Activated CD8-positive, alpha-beta T cell treated with anti-CD3 and anti-CD28 coated beads for 36 hours (primary cell): Measurements from ENCODE around the gene PHF23. TPM values are rescaled to one million over a fixed set of nuclear protein-coding genes. Genes with fewer than 3 reads are reported as not detected.

ENCODE experiments used
- ATAC-seq: fragments of 200-7000 bp; cut with Tn5 transposase; one replicate; pipeline ENCODE4 v1.10.0; 2021; ENCODE audit warnings: mild to moderate bottlenecking, moderate library complexity
- CTCF ChIA-PET: fragments of 350-600 bp; sonication (Branson Sonifier 250); formaldehyde crosslinking; loops from one replicate; lab custom pipeline; 2021; ENCODE audit warnings: antibody characterized with exemption; lab: Charles Lee
- POLR2A ChIA-PET: fragments of 350-600 bp; sonication (Branson Sonifier 250); formaldehyde crosslinking; loops from one replicate; lab custom pipeline; 2021; ENCODE audit warnings: antibody characterized with exemption; lab: Charles Lee
- DNase-seq: peaks from one replicate; pipeline ENCODE4 v3.0.0-alpha.2; 2020
- H3K27ac Mint-ChIP-seq: one replicate; pipeline ENCODE4 v1.8.0; 2021; ENCODE audit warnings: mild to moderate bottlenecking, mixed read lengths
- H3K27me3 Mint-ChIP-seq: one replicate; pipeline ENCODE4 v1.8.0; 2021; ENCODE audit warnings: mixed read lengths
- H3K36me3 Mint-ChIP-seq: one replicate; pipeline ENCODE4 v1.8.0; 2021; ENCODE audit warnings: low read depth, mixed read lengths
- H3K4me1 Mint-ChIP-seq: one replicate; pipeline ENCODE4 v1.8.0; 2021; ENCODE audit warnings: low read depth, mixed read lengths
- H3K4me3 Mint-ChIP-seq: one replicate; pipeline ENCODE4 v1.8.0; 2021; ENCODE audit warnings: mild to moderate bottlenecking, moderate library complexity, mixed read lengths
- H3K9me3 Mint-ChIP-seq: one replicate; pipeline ENCODE4 v1.8.0; 2021; ENCODE audit warnings: mixed read lengths
- CTCF ChIP-seq: fragments of 200-600 bp; IDR thresholded peaks from one replicate; pipeline ENCODE4 v1.8.0; 2022; ENCODE audit warnings: antibody characterized with exemption, mild to moderate bottlenecking
- intact Hi-C: fragments of 100-400 bp; cut with micrococcal nuclease; formaldehyde crosslinking; loops from one replicate; pipeline ENCODE4 v1.10.0; 2022
- total RNA-seq, 2 experiments: library from RNA; stranded (reverse); gene quantifications; one replicate each; pipeline ENCODE4 v1.2.3, GENCODE V29; 2021

Gene PHF23
- total RNA-seq, 2 experiments from 2014 or later: 17.8 to 24.4 TPM

GRCh38 chr17:7259555-7259889 is 20.3 kb upstream of the PHF23 start:
- no peak for TF ChIP-seq CTCF
- no peak overlapping the region for H3K4me3 Mint-ChIP-seq
- peaks cover 18% of the 10 kb centered on the region for H3K27me3 Mint-ChIP-seq
- ATAC-seq (no peak), DNase-seq (no peak)
- H3K4me1 Mint-ChIP-seq: peaks cover 40% of the 10 kb centered on the region
- H3K27ac Mint-ChIP-seq: peak overlapping the region; percentile 68
- ChIA-PET CTCF (interaction anchor here (0.7 to 1.1 kb wide), 2 partner anchors 37 to 39 kb away, joined by 4 to 5 read pairs; no protein-coding TSS in a partner anchor), POLR2A (interaction anchor here (0.6 to 1.7 kb wide), 5 partner anchors 8 to 40 kb away, joined by 3 to 6 read pairs (median 4); partner anchors contain the start of genes CTDNEP1 and DLG4)
- intact Hi-C loops: no loop called here
- no peaks in the 10 kb centered on the region for H3K9me3 Mint-ChIP-seq
- peaks cover 31% of the 10 kb centered on the region for H3K36me3 Mint-ChIP-seq

- intact Hi-C loops: no loop called here
- H3K4me1 Mint-ChIP-seq: peaks cover 41% of the 10 kb centered on the region
- peaks cover 17% of the 10 kb centered on the region for H3K27me3 Mint-ChIP-seq
- H3K4me3 Mint-ChIP-seq: no peak overlapping the region
- DNase-seq (peak; percentile 51), ATAC-seq (no peak)
- no peak for TF ChIP-seq CTCF
- H3K36me3 Mint-ChIP-seq: peaks cover 37% of the 10 kb centered on the region
- CTCF ChIA-PET: interaction anchor here (1.1 kb wide), 1 partner anchor 38 kb away, joined by 5 read pairs; no protein-coding TSS in a partner anchor
- POLR2A ChIA-PET: interaction anchor here (0.6 to 1.7 kb wide), 5 partner anchors 8 to 52 kb away, joined by 3 to 6 read pairs (median 4); partner anchors contain the start of gene CTDNEP1
- peak overlapping the region; percentile 68 for H3K27ac Mint-ChIP-seq
- H3K9me3 Mint-ChIP-seq: no peaks in the 10 kb centered on the region
Observed at GRCh38 chr17:7258731-7259554, 19.7 kb upstream of the PHF23 start.

- POLR2A ChIA-PET: interaction anchor here (0.6 to 1.2 kb wide), 5 partner anchors 9 to 57 kb away, joined by 3 read pairs; partner anchors contain the start of gene GABARAP
- H3K36me3 Mint-ChIP-seq: peaks cover 46% of the 10 kb centered on the region
- CTCF ChIA-PET: interaction anchor here (1.0 to 2.0 kb wide), 5 partner anchors 9 to 211 kb away, joined by 3 to 7 read pairs (median 4); partner anchors contain the start of gene SLC2A4
- ATAC-seq (no peak), DNase-seq (no peak)
- peak overlapping the region; percentile 48 for H3K27ac Mint-ChIP-seq
- H3K4me1 Mint-ChIP-seq: peaks cover 37% of the 10 kb centered on the region
- no peak overlapping the region for H3K4me3 Mint-ChIP-seq
- no peak for TF ChIP-seq CTCF
- intact Hi-C loops: no loop called here
- H3K9me3 Mint-ChIP-seq: no peaks in the 10 kb centered on the region
- H3K27me3 Mint-ChIP-seq: peaks cover 2% of the 10 kb centered on the region
Observed at GRCh38 chr17:7256766-7257456, 17.7 kb upstream of the PHF23 start.

- ChIA-PET POLR2A (interaction anchor here (0.6 to 1.2 kb wide), 4 partner anchors 12 to 123 kb away, joined by 3 to 4 read pairs (median 3); no protein-coding TSS in a partner anchor), CTCF (interaction anchor here (1.7 kb wide), 1 partner anchor 42 kb away, joined by 6 read pairs; no protein-coding TSS in a partner anchor)
- ATAC-seq: no peak
- Mint-ChIP-seq H3K4me1 (peaks cover 34% of the 10 kb centered on the region), H3K27me3 (no peaks in the 10 kb centered on the region), H3K27ac (peak overlapping the region; percentile 24), H3K9me3 (no peaks in the 10 kb centered on the region), H3K36me3 (peaks cover 49% of the 10 kb centered on the region), H3K4me3 (no peak overlapping the region)
- TF ChIP-seq CTCF: no peak
- intact Hi-C loops: no loop called here
- DNase-seq: no peak
Observed at GRCh38 chr17:7254511-7254910, 15.3 kb upstream of the PHF23 start.
